GM18861 (cell line): ENCODE data around the gene KIR2DL4.
"Not testable (repeated sequence)": the region's sequence is repeated elsewhere in the genome, so short reads cannot be mapped to it uniquely, and the experiment has no call there.

ENCODE experiments used
- ATAC-seq: cut with Tn5 transposase; IDR thresholded peaks from one replicate; pipeline ENCODE4 v1.9.1; 2021; ENCODE audit not compliant: unreplicated experiment

The KIR2DL4 gene

DNA sequence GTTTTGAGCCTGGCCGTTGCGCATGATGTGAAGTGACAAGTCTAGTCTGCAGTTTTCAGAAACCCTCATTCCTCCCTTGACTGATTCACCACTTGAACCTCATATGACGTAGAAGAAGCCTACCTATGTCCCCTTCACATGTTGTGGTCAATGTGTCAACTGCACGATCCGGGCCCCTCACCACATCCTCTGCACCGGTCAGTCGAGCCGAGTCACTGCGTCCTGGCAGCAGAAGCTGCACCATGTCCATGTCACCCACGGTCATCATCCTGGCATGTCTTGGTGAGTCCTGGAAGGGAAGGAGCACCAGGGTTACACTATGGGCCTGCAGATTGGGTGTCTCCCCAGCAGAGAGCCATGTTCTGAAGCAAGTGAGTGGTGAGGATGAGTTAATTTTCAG, at the start of gene KIR2DL4:
Gene KIR2DL4 (plus strand): TSS at position 201 of the 400 bp plus-strand sequence. CDS start 42 bp downstream, at position 243.
- no peak for ATAC-seq

DNA sequence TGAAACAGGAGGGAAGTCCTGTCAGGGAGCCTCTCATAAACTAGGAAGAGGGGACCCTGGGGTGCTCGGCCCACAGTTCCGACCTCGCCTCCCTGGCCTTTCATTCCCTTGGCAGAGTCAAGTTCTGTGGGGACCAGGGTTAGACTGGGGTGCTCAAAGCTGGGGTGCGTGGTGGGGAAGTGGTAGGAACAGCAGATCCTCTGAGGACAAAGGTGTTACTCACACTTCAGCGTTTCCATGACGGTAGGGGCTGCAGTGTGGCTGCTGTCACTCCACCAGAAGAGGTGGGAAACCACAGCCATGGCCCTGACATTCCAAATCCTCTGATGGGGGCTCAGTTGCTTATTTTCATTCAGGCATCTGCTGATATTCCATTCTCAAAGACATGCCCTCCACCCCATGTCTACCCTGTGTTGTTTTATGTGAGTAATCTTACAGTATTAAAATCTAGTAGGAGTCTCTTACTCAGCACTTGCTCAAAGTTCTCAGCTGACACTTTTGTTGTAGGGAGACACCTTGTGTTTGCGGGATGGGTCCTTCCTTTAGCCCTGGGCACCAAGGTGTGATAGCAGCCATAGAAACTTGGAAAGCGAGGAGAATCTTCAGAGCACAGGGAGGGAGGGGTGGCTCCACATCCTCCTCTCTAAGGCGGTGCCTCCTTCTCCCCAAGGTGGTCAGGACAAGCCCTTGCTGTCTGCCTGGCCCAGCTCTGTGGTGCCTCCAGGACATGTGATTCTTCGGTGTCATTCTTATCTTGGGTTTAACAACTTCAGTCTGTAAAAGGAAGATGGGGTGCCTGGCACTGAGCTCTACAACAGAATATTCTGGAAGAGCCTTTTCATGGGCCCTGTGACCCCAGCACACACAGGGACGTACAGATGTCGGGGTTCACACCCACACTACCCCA, 47.0 kb upstream of the KIR2DL4 start:
- not testable (repeated sequence) for ATAC-seq

DNA sequence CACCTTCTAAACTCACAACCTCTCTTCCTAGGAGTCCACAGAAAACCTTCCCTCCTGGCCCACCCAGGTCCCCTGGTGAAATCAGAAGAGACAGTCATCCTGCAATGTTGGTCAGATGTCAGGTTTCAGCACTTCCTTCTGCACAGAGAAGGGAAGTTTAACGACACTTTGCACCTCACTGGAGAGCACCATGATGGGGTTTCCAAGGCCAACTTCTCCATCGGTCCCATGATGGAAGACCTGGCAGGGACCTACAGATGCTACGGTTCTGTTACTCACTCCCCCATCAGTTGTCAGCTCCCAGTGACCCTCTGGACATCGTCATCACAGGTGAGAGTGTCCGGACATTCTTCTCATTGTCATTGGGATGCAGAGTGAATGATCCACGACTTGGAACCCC, 44.8 kb upstream of the KIR2DL4 start:
- not testable (repeated sequence) for ATAC-seq

DNA sequence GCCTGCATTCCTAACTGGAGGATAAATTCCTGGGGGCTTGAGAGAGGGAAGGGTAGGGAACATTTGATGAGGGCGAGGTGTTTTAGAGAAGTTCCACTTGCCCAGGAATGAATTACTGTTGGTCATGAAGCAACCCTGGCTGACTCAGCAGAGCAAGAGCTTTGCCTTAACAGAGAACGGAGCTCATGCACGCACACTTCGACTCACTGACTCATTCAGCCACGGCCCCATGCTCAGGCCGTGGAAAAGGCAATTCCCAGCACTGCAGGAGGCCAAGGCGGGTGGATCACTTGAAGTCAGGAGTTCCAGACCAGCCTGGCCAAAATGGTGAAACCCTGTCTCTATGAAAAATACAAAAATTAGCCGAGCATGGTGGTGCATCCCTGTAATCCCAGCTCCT, 39.2 kb upstream of the KIR2DL4 start:
- not testable (repeated sequence) for ATAC-seq

DNA sequence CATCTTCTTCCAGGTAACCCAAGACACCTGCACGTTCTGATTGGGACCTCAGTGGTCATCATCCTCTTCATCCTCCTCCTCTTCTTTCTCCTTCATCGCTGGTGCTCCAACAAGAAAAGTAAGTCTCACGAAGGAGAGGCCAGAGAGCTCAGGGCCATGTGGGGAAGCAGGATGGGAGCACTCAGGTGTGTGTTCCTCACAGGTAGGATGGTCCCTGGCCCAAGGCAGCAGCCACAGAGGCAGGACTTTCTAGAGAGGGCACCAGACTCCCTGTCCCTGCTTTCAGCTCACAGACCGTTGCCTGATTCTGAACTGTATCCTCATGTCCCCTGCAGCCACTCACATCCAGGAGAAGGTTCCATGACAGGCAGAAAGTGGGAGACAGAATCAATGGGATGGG, 36.9 kb upstream of the KIR2DL4 start:
- ATAC-seq: not testable (repeated sequence)

DNA sequence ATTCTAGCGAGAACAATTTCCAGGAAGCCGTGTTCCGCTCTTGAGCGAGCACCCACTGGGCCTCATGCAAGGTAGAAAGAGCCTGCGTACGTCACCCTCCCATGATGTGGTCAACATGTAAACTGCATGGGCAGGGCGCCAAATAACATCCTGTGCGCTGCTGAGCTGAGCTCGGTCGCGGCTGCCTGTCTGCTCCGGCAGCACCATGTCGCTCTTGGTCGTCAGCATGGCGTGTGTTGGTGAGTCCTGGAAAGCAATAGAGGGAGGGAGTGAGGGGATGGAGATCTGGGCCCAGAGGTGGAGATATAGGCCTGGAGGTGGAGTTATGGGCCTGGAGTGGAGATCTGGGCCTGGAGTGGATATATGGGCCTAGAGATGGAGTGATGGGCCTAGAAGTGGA, 33.8 kb upstream of the KIR2DL4 start, which contains the start of gene KIR2DL1:
Gene KIR2DL1 (plus strand): TSS at position 148 of the 400 bp plus-strand sequence. CDS start 58 bp downstream, at position 206.
- not testable (repeated sequence) for ATAC-seq

DNA sequence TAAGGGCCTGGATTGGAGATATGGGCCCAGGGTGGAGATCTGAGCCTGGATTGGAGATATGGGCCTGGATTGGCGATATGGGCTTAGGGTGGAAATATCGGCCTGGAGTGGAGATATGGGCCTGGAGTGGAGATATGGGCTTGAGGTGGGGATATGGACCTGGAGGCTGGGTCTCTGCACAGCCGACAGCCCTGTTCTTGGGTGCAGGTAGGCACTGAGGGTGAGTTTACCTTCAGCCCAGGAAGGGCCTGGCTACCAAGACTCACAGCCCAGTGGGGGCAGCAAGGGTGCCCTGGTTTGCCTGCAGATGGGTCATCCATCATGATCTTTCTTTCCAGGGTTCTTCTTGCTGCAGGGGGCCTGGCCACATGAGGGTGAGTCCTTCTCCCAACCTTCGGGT, 32.9 kb upstream of the KIR2DL4 start:
- not testable (repeated sequence) for ATAC-seq

DNA sequence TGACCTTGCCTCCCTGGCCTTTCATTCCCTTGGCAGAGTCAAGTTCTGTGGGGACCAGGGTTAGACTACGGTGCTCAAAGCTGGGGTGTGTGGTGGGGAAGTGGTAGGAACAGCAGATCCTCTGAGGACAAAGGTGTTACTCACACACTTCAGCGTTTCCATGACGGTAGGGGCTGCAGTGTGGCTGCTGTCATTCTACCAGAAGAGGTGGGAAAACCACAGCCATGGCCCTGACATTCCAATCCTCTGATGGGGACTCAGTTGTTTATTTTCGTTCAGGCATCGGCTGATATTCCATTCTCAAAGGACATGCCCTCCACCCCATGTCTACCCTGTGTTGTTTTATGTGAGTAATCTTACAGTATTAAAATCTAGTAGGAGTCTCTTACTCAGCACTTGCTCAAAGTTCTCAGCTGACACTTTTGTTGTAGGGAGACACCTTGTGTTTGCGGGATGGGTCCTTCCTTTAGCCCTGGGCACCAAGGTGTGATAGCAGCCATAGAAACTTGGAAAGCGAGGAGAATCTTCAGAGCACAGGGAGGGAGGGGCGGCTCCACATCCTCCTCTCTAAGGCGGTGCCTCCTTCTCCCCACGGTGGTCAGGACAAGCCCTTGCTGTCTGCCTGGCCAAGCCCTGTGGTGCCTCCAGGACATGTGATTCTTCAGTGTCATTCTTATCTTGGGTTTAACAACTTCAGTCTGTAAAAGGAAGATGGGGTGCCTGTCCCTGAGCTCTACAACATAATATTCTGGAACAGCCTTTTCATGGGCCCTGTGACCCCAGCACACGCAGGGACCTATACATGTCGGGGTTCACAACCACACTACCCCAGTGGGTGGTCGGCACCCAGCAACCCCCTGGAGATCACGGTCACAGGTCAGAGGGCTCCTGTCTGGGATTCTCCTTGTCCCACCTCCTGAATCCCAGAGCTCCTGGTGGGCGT, 32.1 kb upstream of the KIR2DL4 start:
- not testable (repeated sequence) for ATAC-seq

DNA sequence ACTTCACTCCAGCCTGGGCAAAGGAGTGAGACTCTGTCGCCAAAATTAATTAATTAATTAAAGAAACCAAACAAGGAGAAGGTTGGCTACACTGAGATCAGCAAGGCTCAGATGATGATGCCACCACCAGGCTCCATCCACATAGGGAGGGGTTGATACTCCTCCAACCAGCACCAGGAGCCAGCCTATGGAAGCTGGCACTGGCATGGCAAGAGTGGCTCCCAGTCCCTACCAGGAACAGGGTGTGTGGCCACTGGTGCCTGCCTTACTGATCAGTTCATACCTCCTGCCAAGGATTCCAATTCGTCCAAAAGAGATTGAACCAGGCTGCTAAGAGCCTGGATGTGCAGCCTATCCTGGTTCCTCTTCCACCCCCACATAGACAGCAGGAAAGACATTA, 30.7 kb upstream of the KIR2DL4 start:
- ATAC-seq: not testable (repeated sequence)

DNA sequence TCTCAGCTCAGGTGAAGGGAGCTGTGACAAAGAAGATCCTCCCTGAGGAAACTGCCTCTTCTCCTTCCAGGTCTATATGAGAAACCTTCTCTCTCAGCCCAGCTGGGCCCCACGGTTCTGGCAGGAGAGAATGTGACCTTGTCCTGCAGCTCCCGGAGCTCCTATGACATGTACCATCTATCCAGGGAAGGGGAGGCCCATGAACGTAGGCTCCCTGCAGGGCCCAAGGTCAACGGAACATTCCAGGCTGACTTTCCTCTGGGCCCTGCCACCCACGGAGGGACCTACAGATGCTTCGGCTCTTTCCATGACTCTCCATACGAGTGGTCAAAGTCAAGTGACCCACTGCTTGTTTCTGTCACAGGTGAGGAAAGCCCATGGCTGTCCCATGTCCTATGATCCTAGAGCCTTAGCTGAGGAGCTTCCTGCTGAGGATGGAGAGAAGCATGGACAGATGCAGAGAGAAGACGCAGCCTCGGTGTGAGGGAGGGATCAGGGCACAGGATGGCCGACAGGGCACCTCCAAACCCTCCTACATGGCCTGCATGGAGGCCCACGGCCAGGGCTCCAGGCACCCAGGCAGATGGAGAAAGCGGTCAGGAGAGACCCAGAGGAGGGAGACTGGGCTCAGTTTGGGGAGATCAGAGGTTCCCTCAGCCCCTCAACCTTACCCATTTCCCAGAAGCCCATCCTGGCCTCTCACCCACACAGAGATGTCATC, 28.2 kb upstream of the KIR2DL4 start:
- ATAC-seq: not testable (repeated sequence)

DNA sequence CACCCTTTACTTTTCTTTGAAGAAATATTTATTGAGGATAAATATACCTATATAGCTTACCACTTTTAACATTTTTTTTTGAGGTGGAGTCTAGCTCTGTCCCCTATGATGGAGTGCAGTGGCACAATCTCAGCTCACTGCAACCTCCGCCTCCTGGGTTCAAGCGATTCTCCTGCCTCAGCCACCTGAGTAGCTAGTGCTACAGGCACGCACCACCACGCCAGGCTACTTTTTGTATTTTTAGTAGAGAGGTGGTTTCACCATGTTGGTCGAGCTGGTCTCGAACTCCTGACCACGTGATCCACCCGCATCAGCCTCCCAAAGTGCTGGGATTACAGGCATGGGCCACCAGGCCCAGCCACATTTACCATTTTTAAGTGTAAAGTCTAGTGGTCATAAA, 27.6 kb upstream of the KIR2DL4 start:
- not testable (repeated sequence) for ATAC-seq

DNA sequence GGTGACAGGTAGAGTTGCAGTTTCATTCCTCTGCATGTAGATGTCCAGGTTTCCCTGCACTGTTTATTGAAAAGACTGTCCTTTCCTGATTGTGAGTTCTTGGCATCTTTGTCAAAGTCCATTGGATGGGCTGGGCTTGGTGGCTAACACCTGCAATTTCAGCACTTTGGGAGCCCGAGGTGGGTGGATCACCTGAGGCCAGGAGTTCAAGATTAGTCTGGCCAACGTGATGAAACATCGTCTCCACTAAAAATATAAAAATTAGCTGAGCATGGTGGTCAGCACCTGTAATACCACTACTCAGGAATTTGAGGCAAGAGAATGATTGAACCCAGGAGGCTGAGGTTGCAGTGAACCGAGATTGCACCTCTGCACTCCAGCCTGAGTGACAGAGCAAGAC, 25.6 kb upstream of the KIR2DL4 start:
- not testable (repeated sequence) for ATAC-seq

DNA sequence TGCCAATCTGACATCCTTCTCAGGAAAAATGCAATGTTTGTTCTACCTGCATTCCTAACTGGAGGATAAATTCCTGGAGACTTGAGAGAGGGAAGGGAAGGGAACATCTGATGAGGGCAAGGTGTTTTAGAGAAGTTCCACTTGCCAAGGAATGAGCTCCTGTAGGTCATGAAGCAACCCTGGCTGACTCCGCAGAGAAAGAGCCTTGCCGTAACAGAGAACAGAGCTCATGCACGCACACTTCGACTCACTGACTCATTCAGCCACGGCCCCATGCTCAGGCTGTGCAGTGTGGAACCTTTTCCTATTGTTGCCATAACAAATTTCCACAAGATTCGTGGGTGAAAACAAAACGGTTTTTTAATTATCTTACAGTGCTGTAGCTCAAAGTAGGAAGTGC, 24.5 kb upstream of the KIR2DL4 start:
- ATAC-seq: not testable (repeated sequence)

DNA sequence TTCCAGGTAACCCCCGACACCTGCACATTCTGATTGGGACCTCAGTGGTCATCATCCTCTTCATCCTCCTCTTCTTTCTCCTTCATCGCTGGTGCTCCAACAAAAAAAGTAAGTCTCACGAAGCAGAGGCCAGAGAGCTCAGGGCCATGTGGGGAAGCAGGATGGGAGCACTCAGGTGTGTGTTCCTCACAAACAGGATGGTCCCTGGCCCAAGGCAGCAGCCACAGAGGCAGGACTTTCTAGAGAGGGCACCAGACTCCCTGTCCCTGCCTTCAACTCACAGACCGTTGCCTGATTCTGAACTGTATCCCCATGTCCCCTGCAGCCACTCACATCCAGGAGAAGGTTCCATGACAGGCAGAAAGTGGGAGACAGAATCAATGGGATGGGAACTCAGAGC, 20.5 kb upstream of the KIR2DL4 start:
- ATAC-seq: not testable (repeated sequence)

DNA sequence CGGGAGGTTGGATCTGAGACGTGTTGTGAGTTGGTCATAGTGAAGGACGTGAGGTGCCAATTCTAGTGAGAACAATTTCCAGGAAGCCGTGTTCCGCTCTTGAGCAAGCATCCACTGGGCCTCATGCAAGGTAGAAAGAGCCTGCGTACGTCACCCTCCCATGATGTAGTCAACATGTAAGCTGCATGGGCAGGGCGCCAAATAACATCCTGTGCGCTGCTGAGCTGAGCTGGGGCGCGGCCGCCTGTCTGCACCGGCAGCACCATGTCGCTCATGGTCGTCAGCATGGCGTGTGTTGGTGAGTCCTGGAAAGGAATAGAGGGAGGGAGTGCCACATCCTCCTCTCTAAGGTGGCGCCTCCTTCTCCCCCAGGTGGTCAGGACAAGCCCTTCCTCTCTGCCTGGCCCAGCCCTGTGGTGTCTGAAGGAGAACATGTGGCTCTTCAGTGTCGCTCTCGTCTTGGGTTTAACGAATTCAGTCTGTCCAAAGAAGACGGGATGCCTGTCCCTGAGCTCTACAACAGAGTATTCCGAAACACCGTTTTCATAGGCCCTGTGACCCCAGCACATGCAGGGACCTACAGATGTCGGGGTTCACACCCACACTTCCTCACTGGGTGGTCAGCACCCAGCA, 17.2 kb upstream of the KIR2DL4 start:
- ATAC-seq: not testable (repeated sequence)

DNA sequence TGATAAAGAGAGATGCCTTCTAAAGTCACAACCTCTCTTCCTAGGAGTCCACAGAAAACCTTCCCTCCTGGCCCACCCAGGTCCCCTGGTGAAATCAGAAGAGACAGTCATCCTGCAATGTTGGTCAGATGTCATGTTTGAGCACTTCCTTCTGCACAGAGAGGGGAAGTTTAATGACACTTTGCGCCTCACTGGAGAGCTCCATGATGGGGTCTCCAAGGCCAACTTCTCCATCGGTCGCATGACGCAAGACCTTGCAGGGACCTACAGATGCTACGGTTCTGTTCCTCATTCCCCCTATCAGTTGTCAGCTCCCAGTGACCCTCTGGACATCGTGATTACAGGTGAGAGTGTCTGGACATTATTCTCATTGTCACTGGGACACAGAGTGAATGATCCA, 15.3 kb upstream of the KIR2DL4 start:
- ATAC-seq: not testable (repeated sequence)

DNA sequence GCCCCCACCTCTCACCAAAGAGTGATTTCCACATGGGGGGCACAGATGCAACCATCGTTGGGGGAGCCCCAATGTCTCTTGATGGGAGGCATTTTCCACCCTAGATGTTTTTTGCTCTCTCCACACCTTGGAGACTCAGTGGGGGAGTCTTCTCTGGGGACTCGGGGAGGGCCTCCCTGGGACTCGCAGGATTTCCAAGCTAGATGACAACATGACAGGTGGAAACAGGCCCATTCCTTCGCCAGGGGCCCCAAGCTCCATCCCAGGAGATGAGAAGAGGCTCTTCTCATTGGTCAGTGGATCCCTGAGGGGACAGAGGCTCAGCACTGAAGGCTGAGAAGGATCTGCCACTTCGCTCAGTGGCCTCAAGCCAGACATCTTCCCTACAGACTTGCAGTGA, 12.7 kb upstream of the KIR2DL4 start:
- ATAC-seq: no peak

DNA sequence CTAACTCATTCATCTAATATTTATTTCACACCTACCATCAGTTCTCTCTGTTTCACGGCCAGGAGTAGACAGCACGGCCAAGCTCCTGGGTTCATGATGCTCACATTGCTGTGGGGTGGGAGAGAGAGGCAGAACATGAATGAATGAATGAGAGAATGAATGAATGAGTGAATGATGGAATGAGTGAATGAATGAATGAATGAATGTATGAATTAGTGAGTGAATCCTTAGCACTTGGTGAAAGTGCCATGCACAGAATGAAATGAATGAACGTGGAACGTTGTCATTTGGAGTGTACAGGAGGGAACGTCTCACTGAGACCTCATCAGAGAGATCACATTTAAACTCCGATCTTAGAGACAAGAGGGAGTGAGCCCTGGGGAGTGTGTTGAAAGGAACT, 11.9 kb upstream of the KIR2DL4 start:
- no peak for ATAC-seq

DNA sequence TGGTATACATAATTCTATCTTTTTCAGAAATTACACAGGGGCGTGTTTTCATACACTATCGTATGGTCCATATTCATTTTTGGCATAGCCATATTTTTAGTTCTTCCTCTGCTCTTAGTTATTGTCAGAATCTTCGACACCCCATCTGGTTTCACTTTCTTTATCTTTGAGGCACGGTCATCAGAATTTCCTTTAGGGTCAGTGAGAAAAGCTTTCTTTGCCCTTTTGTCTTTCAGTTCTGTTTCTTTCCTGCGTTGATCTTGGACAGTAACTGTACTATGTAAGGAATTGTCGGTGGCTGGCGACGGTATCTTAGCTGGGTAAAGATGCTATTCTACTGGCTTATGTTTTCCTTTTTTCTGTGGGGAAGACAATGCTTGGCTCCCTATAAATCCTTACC, 10.6 kb upstream of the KIR2DL4 start:
- ATAC-seq: no peak

DNA sequence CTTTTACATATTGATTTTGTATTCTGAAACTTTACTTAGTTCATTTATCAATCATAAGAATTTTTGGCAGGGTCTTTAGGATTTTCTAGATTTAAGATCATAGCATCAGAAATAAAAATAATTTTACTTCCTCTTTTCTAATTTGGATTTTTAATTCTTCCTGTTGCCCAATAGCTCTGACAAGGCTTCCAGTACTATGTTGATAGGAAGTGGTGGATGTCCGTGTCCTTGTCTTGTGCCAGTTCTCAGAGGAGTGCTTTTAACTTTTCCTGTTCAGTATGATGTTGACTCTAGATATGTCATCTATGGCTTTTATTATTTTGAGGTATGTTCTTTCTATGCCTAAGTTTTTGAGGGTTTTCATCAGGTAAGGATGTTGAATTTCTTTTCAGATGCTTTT, 7.7 kb upstream of the KIR2DL4 start:
- ATAC-seq: no peak
